GM21360 (cell line): ENCODE results near the gene MPRIP.
"Not testable (repeated sequence)": the region's sequence is repeated elsewhere in the genome, so short reads cannot be mapped to it uniquely, and the experiment has no call there.

Experiments
- ATAC-seq: cut with Tn5 transposase; IDR thresholded peaks from one replicate; pipeline ENCODE4 v1.9.1; 2021; ENCODE audit warnings: mild to moderate bottlenecking, moderate library complexity; ENCODE audit not compliant: unreplicated experiment

MPRIP gene

GRCh38 chr17:17158506-17158905 is 116.2 kb downstream of the MPRIP start:
- ATAC-seq: not testable (repeated sequence)

- no peak for ATAC-seq
Observed at GRCh38 chr17:17159571-17159970, 117.3 kb downstream of the MPRIP start.

- no peak for ATAC-seq
Observed at GRCh38 chr17:17161121-17161520, 118.9 kb downstream of the MPRIP start.

GRCh38 chr17:17161759-17162158 is 119.5 kb downstream of the MPRIP start:
- no peak for ATAC-seq

GRCh38 chr17:17164156-17164555 is 121.9 kb downstream of the MPRIP start:
- no peak for ATAC-seq

- ATAC-seq: no peak
Observed at GRCh38 chr17:17164676-17165075, 122.4 kb downstream of the MPRIP start.

- ATAC-seq: no peak
Observed at GRCh38 chr17:17165666-17166308, 123.5 kb downstream of the MPRIP start.

- ATAC-seq: no peak
Observed at GRCh38 chr17:17166446-17166845, 124.2 kb downstream of the MPRIP start.

- ATAC-seq: no peak
Observed at GRCh38 chr17:17167356-17167755, 125.1 kb downstream of the MPRIP start.

- no peak for ATAC-seq
Observed at GRCh38 chr17:17167986-17168385, 125.7 kb downstream of the MPRIP start.

- no peak for ATAC-seq
Observed at GRCh38 chr17:17168401-17168800, 126.1 kb downstream of the MPRIP start.

- ATAC-seq: no peak
Observed at GRCh38 chr17:17169396-17169795, 127.1 kb downstream of the MPRIP start.

GRCh38 chr17:17170346-17170985 is 128.2 kb downstream of the MPRIP start:
- ATAC-seq: no peak

- no peak for ATAC-seq
Observed at GRCh38 chr17:17171186-17171585, 128.9 kb downstream of the MPRIP start.

- no peak for ATAC-seq
Observed at GRCh38 chr17:17172001-17172939, 130.0 kb downstream of the MPRIP start.

- no peak for ATAC-seq
Observed at GRCh38 chr17:17172990-17173389, 130.7 kb downstream of the MPRIP start.

- ATAC-seq: no peak
Observed at GRCh38 chr17:17173921-17174320, 131.7 kb downstream of the MPRIP start.

- no peak for ATAC-seq
Observed at GRCh38 chr17:17175340-17175739, 133.1 kb downstream of the MPRIP start.

GRCh38 chr17:17175917-17176316 is 133.7 kb downstream of the MPRIP start:
- ATAC-seq: no peak

GRCh38 chr17:17176341-17176740 is 134.1 kb downstream of the MPRIP start:
- no peak for ATAC-seq

- no peak for ATAC-seq
Observed at GRCh38 chr17:17177176-17177575, 134.9 kb downstream of the MPRIP start.

GRCh38 chr17:17179371-17179827 is 137.1 kb downstream of the MPRIP start:
- no peak for ATAC-seq
